Endodermal cell (in vitro differentiated cells): Measurements from ENCODE around the gene DPYSL4. TPM values are rescaled to one million over a fixed set of nuclear protein-coding genes. Genes with fewer than 3 reads are reported as not detected.

Source experiments
- DNase-seq: peaks from one replicate; pipeline ENCODE4 v3.0.0-alpha.2; 2017
- H3K27ac ChIP-seq: 2 replicates; pipeline ENCODE4 v1.5.1; 2013; ENCODE audit warnings: mild to moderate bottlenecking, low read depth, low read length, moderate library complexity
- H3K27me3 ChIP-seq: 2 replicates; pipeline ENCODE4 v1.6.1; 2013; ENCODE audit warnings: mild to moderate bottlenecking, low read length, moderate library complexity; ENCODE audit not compliant: insufficient read depth, control insufficient read depth, poor library complexity, severe bottlenecking
- H3K36me3 ChIP-seq: 2 replicates; pipeline ENCODE4 v1.7.0; 2013; ENCODE audit warnings: mild to moderate bottlenecking, low read length, moderate library complexity; ENCODE audit not compliant: control insufficient read depth, insufficient read depth
- H3K4me1 ChIP-seq: one replicate; pipeline ENCODE4 v1.7.0; 2013; ENCODE audit warnings: low read length; ENCODE audit not compliant: control insufficient read depth, insufficient read depth
- H3K4me3 ChIP-seq: 2 replicates; pipeline ENCODE4 v1.5.1; 2013; ENCODE audit warnings: mild to moderate bottlenecking, low read length, moderate library complexity
- H3K9ac ChIP-seq: 2 replicates; pipeline ENCODE4 v1.6.1; 2013; ENCODE audit warnings: mild to moderate bottlenecking, low read length, moderate library complexity; ENCODE audit not compliant: poor library complexity, severe bottlenecking; ENCODE audit errors: extremely low read depth
- H3K9me3 ChIP-seq: 2 replicates; pipeline ENCODE4 v1.6.1; 2013; ENCODE audit warnings: mild to moderate bottlenecking, low read length, moderate library complexity; ENCODE audit not compliant: control insufficient read depth
- H3K27ac Mint-ChIP-seq: 2 replicates; pipeline ENCODE4 v1.8.0; 2020; ENCODE audit warnings: mixed read lengths
- H3K27me3 Mint-ChIP-seq: 2 replicates; pipeline ENCODE4 v1.8.0; 2021; ENCODE audit warnings: mild to moderate bottlenecking, mixed read lengths; ENCODE audit not compliant: insufficient read depth
- H3K36me3 Mint-ChIP-seq: 2 replicates; pipeline ENCODE4 v1.8.0; 2020; ENCODE audit warnings: low read depth, mixed read lengths
- H3K4me1 Mint-ChIP-seq: 2 replicates; pipeline ENCODE4 v1.8.0; 2020; ENCODE audit warnings: mixed read lengths
- H3K4me3 Mint-ChIP-seq: 2 replicates; pipeline ENCODE4 v1.8.0; 2020; ENCODE audit warnings: mild to moderate bottlenecking, moderate library complexity, mixed read lengths
- H3K9me3 Mint-ChIP-seq: 2 replicates; pipeline ENCODE4 v1.8.0; 2020; ENCODE audit warnings: mild to moderate bottlenecking, mixed read lengths
- WGBS, 2 experiments: methylation state at CpG; one replicate each; pipeline versions ENCODE4 v1.1.5 to v1.1.7; 2013; ENCODE audit warnings: missing lambda C conversion rate in 2 of 2, mixed read lengths in 1 of 2; ENCODE audit not compliant: insufficient coverage in 1 of 2, insufficient read length in 1 of 2; 5-methylcytosine and 5-hydroxymethylcytosine counted together
- total RNA-seq, 2 donors: library from RNA; stranded (reverse); fragmentation: NEBNext Ultra II Directional in 1 of 2; extraction: Animal tissue kit (Norgen Biotek cat#: 25700) in 1 of 2; gene quantifications; 2 replicates in 1 of 2; 3 replicates in 1 of 2; pipeline ENCODE4 v1.2.1, GENCODE V29; 2021
- TF ChIP-seq, protein P1 (sequence below): fragments of 200-600 bp; sonication (generic); conservative IDR thresholded peaks from 2 replicates; pipeline ENCODE4 v1.5.0; 2021; ENCODE audit warnings: antibody characterized with exemption, mild to moderate bottlenecking

DPYSL4 gene
- total RNA-seq, 2 donors from 2014 or later = 5.1 to 13.5 TPM

DNA sequence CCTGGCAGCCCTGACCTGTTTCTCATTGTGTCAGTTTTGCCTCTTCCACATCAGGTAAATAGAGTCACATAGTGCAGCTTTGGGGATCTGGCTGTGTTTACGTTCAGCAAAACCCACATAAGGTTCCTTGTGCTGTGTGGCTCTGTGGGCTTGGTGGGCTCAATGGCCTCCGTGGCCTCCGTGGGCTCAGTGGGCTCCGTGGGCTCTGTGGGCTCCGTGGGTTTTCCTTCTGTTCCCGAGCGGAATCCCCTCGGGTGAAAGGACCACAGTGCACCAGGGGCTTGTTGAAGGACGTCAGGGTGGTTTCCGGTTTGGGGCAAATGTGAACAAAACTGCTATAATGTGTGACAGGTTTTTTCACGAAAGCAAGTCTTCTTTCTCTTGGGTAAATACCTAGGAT is 12.5 kb upstream of the DPYSL4 start:
- H3K36me3 Mint-ChIP-seq = no peaks in the 10 kb centered on the region

GRCh38 chr10:132175408-132175807 is 11.3 kb upstream of the DPYSL4 start:
- TF ChIP-seq, protein P1, sequence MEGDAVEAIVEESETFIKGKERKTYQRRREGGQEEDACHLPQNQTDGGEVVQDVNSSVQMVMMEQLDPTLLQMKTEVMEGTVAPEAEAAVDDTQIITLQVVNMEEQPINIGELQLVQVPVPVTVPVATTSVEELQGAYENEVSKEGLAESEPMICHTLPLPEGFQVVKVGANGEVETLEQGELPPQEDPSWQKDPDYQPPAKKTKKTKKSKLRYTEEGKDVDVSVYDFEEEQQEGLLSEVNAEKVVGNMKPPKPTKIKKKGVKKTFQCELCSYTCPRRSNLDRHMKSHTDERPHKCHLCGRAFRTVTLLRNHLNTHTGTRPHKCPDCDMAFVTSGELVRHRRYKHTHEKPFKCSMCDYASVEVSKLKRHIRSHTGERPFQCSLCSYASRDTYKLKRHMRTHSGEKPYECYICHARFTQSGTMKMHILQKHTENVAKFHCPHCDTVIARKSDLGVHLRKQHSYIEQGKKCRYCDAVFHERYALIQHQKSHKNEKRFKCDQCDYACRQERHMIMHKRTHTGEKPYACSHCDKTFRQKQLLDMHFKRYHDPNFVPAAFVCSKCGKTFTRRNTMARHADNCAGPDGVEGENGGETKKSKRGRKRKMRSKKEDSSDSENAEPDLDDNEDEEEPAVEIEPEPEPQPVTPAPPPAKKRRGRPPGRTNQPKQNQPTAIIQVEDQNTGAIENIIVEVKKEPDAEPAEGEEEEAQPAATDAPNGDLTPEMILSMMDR = no peak
- peaks cover 35% of the 10 kb centered on the region for H3K27me3 ChIP-seq
- Mint-ChIP-seq H3K4me1 (no peaks in the 10 kb centered on the region), H3K4me3 (no peak overlapping the region), H3K36me3 (no peaks in the 10 kb centered on the region), H3K9me3 (peaks cover 7% of the 10 kb centered on the region), H3K27ac (no peak overlapping the region), H3K27me3 (peaks cover 11% of the 10 kb centered on the region)
- no peak overlapping the region for H3K4me3 ChIP-seq
- no peaks in the 10 kb centered on the region for H3K36me3 ChIP-seq
- no peaks in the 10 kb centered on the region for H3K9me3 ChIP-seq
- 82 to 86% methylated on average over 1 to 6 of the region's 6 CpGs for WGBS, 2 experiments
- no peak overlapping the region for H3K9ac ChIP-seq
- H3K27ac ChIP-seq = no peak overlapping the region
- DNase-seq = no peak
- H3K4me1 ChIP-seq = no peaks in the 10 kb centered on the region

More for the DNA sequence above, 12.5 kb upstream of the DPYSL4 start:
- Mint-ChIP-seq H3K27me3 (peaks cover 11% of the 10 kb centered on the region), H3K4me3 (no peak overlapping the region), H3K9me3 (peaks cover 7% of the 10 kb centered on the region), H3K4me1 (no peaks in the 10 kb centered on the region), H3K27ac (no peak overlapping the region)
- Histone ChIP-seq H3K9me3 (no peaks in the 10 kb centered on the region), H3K27ac (no peak overlapping the region), H3K36me3 (no peaks in the 10 kb centered on the region), H3K9ac (no peak overlapping the region), H3K4me1 (no peaks in the 10 kb centered on the region), H3K27me3 (peaks cover 35% of the 10 kb centered on the region), H3K4me3 (no peak overlapping the region)
- DNase-seq = no peak
- WGBS, 2 experiments = 89% methylated on average over 3 to 11 of the region's 11 CpGs
- TF ChIP-seq, protein P1 = no peak

DNA sequence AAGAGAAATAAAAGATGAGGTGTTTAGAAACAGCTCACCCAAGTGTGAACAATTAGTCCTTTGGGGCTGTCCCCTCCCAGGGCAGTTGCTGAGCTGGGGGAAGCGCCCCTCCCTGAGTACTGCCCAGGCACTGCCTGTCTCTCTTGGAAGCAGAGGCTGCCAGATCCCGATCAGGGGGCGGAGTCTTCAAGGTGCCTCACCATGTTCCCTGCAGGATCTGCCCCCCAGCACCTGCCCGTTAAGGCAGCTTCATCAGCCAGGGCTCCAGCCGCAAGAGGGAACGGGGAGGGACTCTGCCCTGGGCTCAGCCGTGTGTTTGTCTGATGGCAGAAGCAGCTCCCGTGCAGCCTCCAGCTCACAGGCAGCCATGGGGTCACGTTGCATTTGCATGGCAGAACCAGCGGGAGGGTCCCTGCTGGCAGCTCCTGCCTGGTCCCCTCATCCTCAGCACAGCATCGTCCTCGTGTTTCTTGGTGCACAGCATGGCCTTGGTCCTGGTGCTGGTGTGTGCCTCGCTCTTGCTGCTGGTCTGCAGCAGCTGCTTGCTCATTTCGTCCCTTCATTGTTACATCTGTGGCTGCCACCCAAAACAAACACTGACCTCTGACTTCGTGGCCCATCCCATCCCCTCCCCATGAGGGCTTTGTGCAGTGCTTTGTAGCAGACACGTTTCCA is 10.7 kb upstream of the DPYSL4 start:
- peaks cover 7% of the 10 kb centered on the region for H3K9me3 Mint-ChIP-seq
- Histone ChIP-seq H3K36me3 (no peaks in the 10 kb centered on the region), H3K4me3 (no peak overlapping the region), H3K4me1 (no peaks in the 10 kb centered on the region), H3K27ac (peak overlapping the region; percentile 53), H3K9me3 (no peaks in the 10 kb centered on the region), H3K27me3 (peaks cover 39% of the 10 kb centered on the region), H3K9ac (no peak overlapping the region)
- H3K4me1 Mint-ChIP-seq = no peaks in the 10 kb centered on the region
- H3K27ac Mint-ChIP-seq = no peak overlapping the region
- peak; percentile 76 for DNase-seq
- TF ChIP-seq, protein P1 = no peak
- no peak overlapping the region for H3K4me3 Mint-ChIP-seq
- H3K36me3 Mint-ChIP-seq = no peaks in the 10 kb centered on the region
- H3K27me3 Mint-ChIP-seq = peaks cover 14% of the 10 kb centered on the region
- 15 to 34% methylated on average over 6 to 16 of the region's 16 CpGs for WGBS, 2 experiments
